IMR-90 (cell line): ENCODE data around the gene ERC2. TPM values are rescaled to one million over a fixed set of nuclear protein-coding genes. Genes with fewer than 3 reads are reported as not detected.

Experiments used
- ATAC-seq: fragments of 200-7000 bp; cut with Tn5 transposase; 2 replicates; pipeline ENCODE4 v1.9.1; 2020; ENCODE audit warnings: low read depth, mild to moderate bottlenecking, moderate library complexity
- BruUV-seq: library from RNA; stranded (reverse); fragments of 400-500 nt; replicated peaks from 2 replicates; lab custom pipeline; 2021; lab: Mats Ljungman, UMichigan
- CTCF ChIA-PET: fragments of 300-600 bp; formaldehyde crosslinking; extraction: SDS; loops from one replicate; lab custom pipeline; 2021; ENCODE audit warnings: antibody characterized with exemption; lab: Yijun Ruan, JAX
- POLR2A ChIA-PET: fragments of 300-600 bp; sonication (Branson Sonifier 250); formaldehyde crosslinking; loops from one replicate; lab custom pipeline; 2022; ENCODE audit warnings: antibody characterized with exemption; ENCODE audit not compliant: unreplicated experiment; lab: Charles Lee
- DNase-seq: peaks from one replicate; pipeline ENCODE4 v3.0.0; 2013
- H2AFZ ChIP-seq: replicated peaks from 2 replicates; pipeline ENCODE3; 2013; ENCODE audit warnings: low read length, mild to moderate bottlenecking; ENCODE audit not compliant: poor library complexity
- H2AK5ac ChIP-seq: 2 replicates; pipeline ENCODE4 v1.6.1; 2013; ENCODE audit warnings: low read depth, low read length, inconsistent platforms
- H2AK9ac ChIP-seq: replicated peaks from 2 replicates; pipeline ENCODE3; 2013; ENCODE audit warnings: mild to moderate bottlenecking, low read depth, low read length, moderate library complexity; ENCODE audit not compliant: poor library complexity
- H2BK120ac ChIP-seq: 2 replicates; pipeline ENCODE4 v1.6.1; 2013; ENCODE audit warnings: low read depth, low read length, inconsistent platforms
- H2BK15ac ChIP-seq: 3 replicates; pipeline ENCODE4 v1.6.1; 2013; ENCODE audit warnings: low read depth, low read length, inconsistent platforms
- H2BK20ac ChIP-seq: 2 replicates; pipeline ENCODE4 v1.6.1; 2013; ENCODE audit warnings: low read depth, mild to moderate bottlenecking, inconsistent platforms, low read length, moderate library complexity
- H2BK5ac ChIP-seq: 2 replicates; pipeline ENCODE4 v1.6.1; 2013; ENCODE audit warnings: mild to moderate bottlenecking, low read depth, low read length, inconsistent platforms; ENCODE audit not compliant: poor library complexity, severe bottlenecking
- H3K14ac ChIP-seq: replicated peaks from 2 replicates; pipeline ENCODE4 v1.6.1; 2013; ENCODE audit warnings: low read depth, low read length, inconsistent platforms
- H3K18ac ChIP-seq: 2 replicates; pipeline ENCODE4 v1.6.1; 2013; ENCODE audit warnings: low read depth, low read length, control low read depth
- H3K23ac ChIP-seq: 2 replicates; pipeline ENCODE4 v1.6.1; 2013; ENCODE audit warnings: low read depth, low read length, inconsistent platforms
- H3K27ac ChIP-seq: 2 replicates; pipeline ENCODE4 v1.5.1; 2013; ENCODE audit warnings: mild to moderate bottlenecking, control low read depth, low read length; ENCODE audit not compliant: insufficient read depth
- H3K27me3 ChIP-seq: 2 replicates; pipeline ENCODE4 v1.6.1; 2013; ENCODE audit warnings: low read length; ENCODE audit not compliant: control insufficient read depth, insufficient read depth
- H3K36me3 ChIP-seq: 2 replicates; pipeline ENCODE4 v1.6.1; 2013; ENCODE audit warnings: low read length, mixed read lengths; ENCODE audit not compliant: control insufficient read depth, insufficient read depth
- H3K4ac ChIP-seq: 2 replicates; pipeline ENCODE4 v1.6.1; 2013; ENCODE audit warnings: low read depth, low read length, inconsistent platforms
- H3K4me1 ChIP-seq: 2 replicates; pipeline ENCODE4 v1.6.1; 2013; ENCODE audit warnings: low read length, mixed read lengths; ENCODE audit not compliant: control insufficient read depth, insufficient read depth
- H3K4me2 ChIP-seq: 2 replicates; pipeline ENCODE4 v1.6.1; 2013; ENCODE audit warnings: low read depth, mild to moderate bottlenecking, control low read depth, low read length, moderate library complexity
- H3K4me3 ChIP-seq: 2 replicates; pipeline ENCODE4 v1.5.1; 2013; ENCODE audit warnings: low read depth, mild to moderate bottlenecking, control low read depth, low read length, moderate library complexity; ENCODE audit not compliant: insufficient read depth
- H3K56ac ChIP-seq: 2 replicates; pipeline ENCODE4 v1.6.1; 2013; ENCODE audit warnings: low read length, inconsistent platforms; ENCODE audit not compliant: insufficient read depth; ENCODE audit errors: extremely low read depth
- H3K79me1 ChIP-seq, 2 experiments: 2 replicates each; pipeline ENCODE4 v1.6.1; 2013; ENCODE audit warnings: low read length in 2 of 2, inconsistent platforms in 1 of 2, low read depth in 1 of 2
- H3K9ac ChIP-seq: 2 replicates; pipeline ENCODE4 v1.6.1; 2013; ENCODE audit warnings: low read depth, low read length, control low read depth
- H3K9me1 ChIP-seq: 2 replicates; pipeline ENCODE4 v1.6.1; 2013; ENCODE audit warnings: low read length, inconsistent platforms; ENCODE audit not compliant: insufficient read depth
- H3K9me3 ChIP-seq: 2 replicates; pipeline ENCODE4 v1.6.1; 2013; ENCODE audit warnings: low read length; ENCODE audit not compliant: control insufficient read depth, insufficient read depth
- H4K20me1 ChIP-seq: 2 replicates; pipeline ENCODE4 v1.6.1; 2013; ENCODE audit warnings: low read length, inconsistent platforms; ENCODE audit not compliant: insufficient read depth
- H4K5ac ChIP-seq: 2 replicates; pipeline ENCODE4 v1.6.1; 2013; ENCODE audit warnings: mild to moderate bottlenecking, low read depth, low read length, control low read depth
- H4K8ac ChIP-seq, 2 experiments: 2 replicates each; pipeline ENCODE4 v1.6.1; 2013; ENCODE audit warnings: low read depth in 2 of 2, low read length in 2 of 2, control low read depth in 1 of 2, inconsistent platforms in 1 of 2
- H4K91ac ChIP-seq: 2 replicates; pipeline ENCODE4 v1.6.1; 2013; ENCODE audit warnings: low read depth, low read length, inconsistent platforms; ENCODE audit not compliant: insufficient read depth
- BHLHE40 ChIP-seq: fragments of 150-350 bp; IDR thresholded peaks from 2 replicates; pipeline ENCODE4 v1.6.1; 2016; ENCODE audit warnings: mild to moderate bottlenecking, low read depth, low read length
- CEBPB ChIP-seq: IDR thresholded peaks from 2 replicates; pipeline ENCODE4 v1.6.1; 2012; ENCODE audit warnings: low read depth, low read length, improper control_type of control experiment
- CHD1 ChIP-seq: IDR thresholded peaks from 2 replicates; pipeline ENCODE4 v1.6.1; 2012; ENCODE audit warnings: low read depth, low read length, improper control_type of control experiment
- FOS ChIP-seq: fragments of 150-350 bp; IDR thresholded peaks from 2 replicates; pipeline ENCODE4 v1.6.1; 2016; ENCODE audit warnings: low read depth, low read length
- MAFK ChIP-seq: IDR thresholded peaks from 2 replicates; pipeline ENCODE4 v1.6.1; 2012; ENCODE audit warnings: low read depth, low read length, improper control_type of control experiment
- MAZ ChIP-seq: IDR thresholded peaks from 2 replicates; pipeline ENCODE4 v1.6.1; 2012; ENCODE audit warnings: low read depth, mild to moderate bottlenecking, low read length, improper control_type of control experiment, moderate library complexity, borderline replicate concordance
- MXI1 ChIP-seq: IDR thresholded peaks from 2 replicates; pipeline ENCODE4 v1.6.1; 2012; ENCODE audit warnings: low read depth, mild to moderate bottlenecking, low read length, moderate library complexity, borderline replicate concordance
- NFE2L2 ChIP-seq: fragments of 150-350 bp; IDR thresholded peaks from 2 replicates; pipeline ENCODE4 v1.6.1; 2016; ENCODE audit warnings: low read depth, mild to moderate bottlenecking, low read length
- POLR2A ChIP-seq: IDR thresholded peaks from 2 replicates; pipeline ENCODE4 v1.6.1; 2012; ENCODE audit warnings: mild to moderate bottlenecking, low read depth, low read length
- RAD21 ChIP-seq: IDR thresholded peaks from 2 replicates; pipeline ENCODE4 v1.6.1; 2012; ENCODE audit warnings: low read length, improper control_type of control experiment
- RFX5 ChIP-seq: IDR thresholded peaks from 2 replicates; pipeline ENCODE4 v1.8.0; 2012; ENCODE audit warnings: low read depth, mild to moderate bottlenecking, low read length, moderate library complexity
- SMC3 ChIP-seq: fragments of 150-350 bp; IDR thresholded peaks from 2 replicates; pipeline ENCODE4 v1.6.1; 2016; ENCODE audit warnings: low read depth, mild to moderate bottlenecking, antibody characterized with exemption, low read length, moderate library complexity
- WGBS, 2 experiments: methylation state at CpG; one replicate each; pipeline versions ENCODE4 v1.1.5 to v1.1.7; 2013; ENCODE audit warnings: missing lambda C conversion rate in 2 of 2; ENCODE audit not compliant: insufficient read length in 1 of 2; ENCODE audit errors: extremely low coverage in 2 of 2; 5-methylcytosine and 5-hydroxymethylcytosine counted together
- dilution Hi-C: fragments of 300-500 bp; cut with HindIII; formaldehyde crosslinking; loops from one replicate; pipeline ENCODE4 v1.14.3; 2018; ENCODE audit warnings: low sequenced_read_pairs; ENCODE audit not compliant: unreplicated experiment
- in situ Hi-C: fragments of 300-500 bp; cut with MboI; formaldehyde crosslinking; loops from 3 replicates; pipeline ENCODE4 v1.14.3; 2019; ENCODE audit warnings: low sequenced_read_pairs, inconsistent platforms, mixed read lengths
- intact Hi-C: fragments of 100-400 bp; cut with micrococcal nuclease; formaldehyde crosslinking; loops from 2 replicates; pipeline ENCODE4 v1.10.0; 2022
- polyA plus RNA-seq, 3 experiments: library from polyadenylated mRNA; depleted of rRNA; stranded (reverse); fragments of >200 nt; gene quantifications; 2 replicates each; pipeline ENCODE4 v1.2.3, GENCODE V29; 2012; ENCODE audit warnings: low replicate concordance in 1 of 3
- total RNA-seq: library from RNA; depleted of rRNA; stranded (reverse); fragments of >200 nt; gene quantifications from 2 replicates; pipeline ENCODE4 v1.2.3, GENCODE V29; 2012
- TF ChIP-seq, protein P1 (sequence below): conservative IDR thresholded peaks from 2 replicates; pipeline ENCODE4 v1.5.1; 2012; ENCODE audit warnings: mild to moderate bottlenecking, low read depth, low read length, improper control_type of control experiment
- TF ChIP-seq, protein P2 (sequence below): fragments of 150-350 bp; IDR thresholded peaks from 2 replicates; pipeline ENCODE4 v1.6.1; 2017; ENCODE audit warnings: mild to moderate bottlenecking, antibody characterized with exemption, low read length, low read depth
- TF ChIP-seq, protein P3 (sequence below): fragments of 150-350 bp; IDR thresholded peaks from 2 replicates; pipeline ENCODE4 v1.6.1; 2016; ENCODE audit warnings: low read depth, mild to moderate bottlenecking, low read length, moderate library complexity, borderline replicate concordance

Gene ERC2
- total and polyA plus RNA-seq, 2 of the 4 experiments (the other 2 are of a cell fraction): 0.17 to 0.18 TPM

DNA sequence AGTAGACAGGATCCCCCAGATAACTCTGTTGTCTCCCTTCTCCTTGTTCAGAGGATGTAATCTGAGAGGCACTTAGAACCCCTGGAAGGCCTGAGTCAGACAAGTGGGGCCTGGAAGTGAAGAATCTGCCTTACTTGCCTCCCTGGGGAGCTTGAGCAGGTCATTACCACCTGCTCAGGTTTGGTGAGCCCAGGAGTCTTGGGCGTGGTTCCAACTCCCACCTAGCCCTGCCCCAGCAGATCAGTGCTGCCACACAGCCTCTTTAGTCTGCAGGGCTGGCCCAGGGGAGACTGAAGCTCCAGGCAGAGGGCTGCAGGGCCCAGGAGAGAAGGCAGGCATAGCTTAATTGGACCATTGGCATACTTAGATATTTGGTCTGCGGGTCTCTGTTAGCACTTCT, 230.0 kb downstream of the ERC2 start:
- Histone ChIP-seq H3K27me3 (no peaks in the 10 kb centered on the region), H3K4me3 (no peak overlapping the region), H2BK20ac (no peak overlapping the region), H3K9me3 (no peaks in the 10 kb centered on the region), H2AK5ac (no peak overlapping the region), H4K5ac (no peak overlapping the region), H3K18ac (no peak overlapping the region), H2AK9ac (no peak overlapping the region), H2BK15ac (no peak overlapping the region), H3K27ac (no peak overlapping the region), H3K56ac (no peak overlapping the region), H2BK120ac (no peak overlapping the region), H2BK5ac (no peak overlapping the region), H3K36me3 (no peaks in the 10 kb centered on the region), H3K4ac (no peak overlapping the region), H4K8ac (no peak overlapping the region), H4K91ac (no peak overlapping the region), H3K4me2 (no peak overlapping the region), H2AFZ (no peak overlapping the region), H3K4me1 (no peaks in the 10 kb centered on the region), H3K9me1 (no peaks in the 10 kb centered on the region), H3K79me1 (no peaks in the 10 kb centered on the region), H3K23ac (no peak overlapping the region), H3K14ac (no peak overlapping the region), H4K20me1 (no peaks in the 10 kb centered on the region), H3K9ac (no peak overlapping the region)
- ChIA-PET CTCF (no interaction called here), POLR2A (no interaction called here)
- TF ChIP-seq, protein P1, sequence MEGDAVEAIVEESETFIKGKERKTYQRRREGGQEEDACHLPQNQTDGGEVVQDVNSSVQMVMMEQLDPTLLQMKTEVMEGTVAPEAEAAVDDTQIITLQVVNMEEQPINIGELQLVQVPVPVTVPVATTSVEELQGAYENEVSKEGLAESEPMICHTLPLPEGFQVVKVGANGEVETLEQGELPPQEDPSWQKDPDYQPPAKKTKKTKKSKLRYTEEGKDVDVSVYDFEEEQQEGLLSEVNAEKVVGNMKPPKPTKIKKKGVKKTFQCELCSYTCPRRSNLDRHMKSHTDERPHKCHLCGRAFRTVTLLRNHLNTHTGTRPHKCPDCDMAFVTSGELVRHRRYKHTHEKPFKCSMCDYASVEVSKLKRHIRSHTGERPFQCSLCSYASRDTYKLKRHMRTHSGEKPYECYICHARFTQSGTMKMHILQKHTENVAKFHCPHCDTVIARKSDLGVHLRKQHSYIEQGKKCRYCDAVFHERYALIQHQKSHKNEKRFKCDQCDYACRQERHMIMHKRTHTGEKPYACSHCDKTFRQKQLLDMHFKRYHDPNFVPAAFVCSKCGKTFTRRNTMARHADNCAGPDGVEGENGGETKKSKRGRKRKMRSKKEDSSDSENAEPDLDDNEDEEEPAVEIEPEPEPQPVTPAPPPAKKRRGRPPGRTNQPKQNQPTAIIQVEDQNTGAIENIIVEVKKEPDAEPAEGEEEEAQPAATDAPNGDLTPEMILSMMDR: no peak
- TF ChIP-seq CEBPB (no peak), BHLHE40 (no peak), CHD1 (no peak), SMC3 (no peak), MXI1 (no peak), POLR2A (no peak), MAZ (no peak), RAD21 (no peak), FOS (no peak), MAFK (no peak), RFX5 (no peak), NFE2L2 (no peak)
- TF ChIP-seq, protein P2, sequence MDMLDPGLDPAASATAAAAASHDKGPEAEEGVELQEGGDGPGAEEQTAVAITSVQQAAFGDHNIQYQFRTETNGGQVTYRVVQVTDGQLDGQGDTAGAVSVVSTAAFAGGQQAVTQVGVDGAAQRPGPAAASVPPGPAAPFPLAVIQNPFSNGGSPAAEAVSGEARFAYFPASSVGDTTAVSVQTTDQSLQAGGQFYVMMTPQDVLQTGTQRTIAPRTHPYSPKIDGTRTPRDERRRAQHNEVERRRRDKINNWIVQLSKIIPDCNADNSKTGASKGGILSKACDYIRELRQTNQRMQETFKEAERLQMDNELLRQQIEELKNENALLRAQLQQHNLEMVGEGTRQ: no peak
- TF ChIP-seq, protein P3, sequence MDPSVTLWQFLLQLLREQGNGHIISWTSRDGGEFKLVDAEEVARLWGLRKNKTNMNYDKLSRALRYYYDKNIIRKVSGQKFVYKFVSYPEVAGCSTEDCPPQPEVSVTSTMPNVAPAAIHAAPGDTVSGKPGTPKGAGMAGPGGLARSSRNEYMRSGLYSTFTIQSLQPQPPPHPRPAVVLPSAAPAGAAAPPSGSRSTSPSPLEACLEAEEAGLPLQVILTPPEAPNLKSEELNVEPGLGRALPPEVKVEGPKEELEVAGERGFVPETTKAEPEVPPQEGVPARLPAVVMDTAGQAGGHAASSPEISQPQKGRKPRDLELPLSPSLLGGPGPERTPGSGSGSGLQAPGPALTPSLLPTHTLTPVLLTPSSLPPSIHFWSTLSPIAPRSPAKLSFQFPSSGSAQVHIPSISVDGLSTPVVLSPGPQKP: no peak
- no peak for DNase-seq
- intact Hi-C loops (no loop called here), dilution Hi-C loops (no loop called here), in situ Hi-C loops (no loop called here)
- WGBS, 2 experiments: no CpG with 5 or more reads among the region's 2 CpGs
- no TSS peak for BruUV-seq
- no peak for ATAC-seq
